Smooth muscle cell (in vitro differentiated cells): Measurements from ENCODE around the gene TRIO. TPM values are rescaled to one million over a fixed set of nuclear protein-coding genes. Genes with fewer than 3 reads are reported as not detected.

Source experiments
- DNase-seq: peaks from one replicate; lab custom pipeline; 2025; ENCODE audit not compliant: unreplicated experiment; lab: John Stamatoyannopoulos, UW
- H2AFZ ChIP-seq: fragments of 200-600 bp; sonication (generic); 2 replicates; pipeline ENCODE4 v1.6.0; 2016; ENCODE audit warnings: antibody characterized with exemption, low read depth, mild to moderate bottlenecking
- H3F3A ChIP-seq: fragments of 200-600 bp; sonication (generic); 2 replicates; pipeline ENCODE4 v1.6.0; 2017; ENCODE audit warnings: antibody characterized with exemption, low read depth
- H3K27ac ChIP-seq: fragments of 200-600 bp; sonication (generic); 2 replicates; pipeline ENCODE4 v1.5.1; 2016; ENCODE audit warnings: low read depth, mild to moderate bottlenecking
- H3K27me3 ChIP-seq: fragments of 200-600 bp; sonication (generic); 2 replicates; pipeline ENCODE4 v1.6.1; 2016; ENCODE audit warnings: low read depth, mild to moderate bottlenecking
- H3K36me3 ChIP-seq: fragments of 200-600 bp; sonication (generic); 2 replicates; pipeline ENCODE4 v1.5.1; 2016; ENCODE audit warnings: low read depth
- H3K4me1 ChIP-seq: fragments of 200-600 bp; sonication (generic); 2 replicates; pipeline ENCODE4 v1.5.1; 2016; ENCODE audit warnings: low read depth
- H3K4me2 ChIP-seq: fragments of 200-600 bp; sonication (generic); 2 replicates; pipeline ENCODE4 v1.6.0; 2016; ENCODE audit warnings: mild to moderate bottlenecking
- H3K4me3 ChIP-seq: fragments of 200-600 bp; sonication (generic); 2 replicates; pipeline ENCODE4 v1.5.1; 2016; ENCODE audit warnings: mild to moderate bottlenecking
- H3K79me2 ChIP-seq: fragments of 200-600 bp; sonication (generic); 2 replicates; pipeline ENCODE4 v1.6.0; 2016; ENCODE audit warnings: low read depth, mild to moderate bottlenecking
- H3K9ac ChIP-seq: fragments of 200-600 bp; sonication (generic); 2 replicates; pipeline ENCODE4 v1.6.0; 2016; ENCODE audit warnings: low read depth
- H3K9me3 ChIP-seq: fragments of 200-600 bp; sonication (generic); replicated peaks from 2 replicates; pipeline ENCODE4 v1.5.1; 2016; ENCODE audit warnings: low read depth
- H4K20me1 ChIP-seq: fragments of 200-600 bp; sonication (generic); 2 replicates; pipeline ENCODE4 v1.6.0; 2016; ENCODE audit warnings: low read depth
- CTCF ChIP-seq: fragments of 200-600 bp; sonication (generic); IDR thresholded peaks from 2 replicates; pipeline ENCODE4 v1.5.1; 2017; ENCODE audit warnings: borderline replicate concordance, mild to moderate bottlenecking, antibody characterized with exemption; ENCODE audit not compliant: insufficient read depth, poor library complexity, severe bottlenecking
- WGBS: methylation state at CpG from one replicate; pipeline ENCODE4 v1.1.7; 2016; ENCODE audit warnings: low lambda C conversion rate; 5-methylcytosine and 5-hydroxymethylcytosine counted together
- polyA plus RNA-seq: library from polyadenylated mRNA; unstranded; fragments of >200 nt; fragmentation: Nextera tagmentation; extraction: Ambion mirVana; gene quantifications from 2 replicates; pipeline ENCODE4 v1.2.1, GENCODE V29; 2016
- total RNA-seq: library from RNA; depleted of rRNA; stranded (reverse); fragments of >200 nt; gene quantifications from 2 replicates; pipeline ENCODE4 v1.2.3, GENCODE V29; 2014

Gene TRIO
- total and polyA plus RNA-seq, 2 experiments from 2014 or later: 10.2 to 118 TPM

DNA sequence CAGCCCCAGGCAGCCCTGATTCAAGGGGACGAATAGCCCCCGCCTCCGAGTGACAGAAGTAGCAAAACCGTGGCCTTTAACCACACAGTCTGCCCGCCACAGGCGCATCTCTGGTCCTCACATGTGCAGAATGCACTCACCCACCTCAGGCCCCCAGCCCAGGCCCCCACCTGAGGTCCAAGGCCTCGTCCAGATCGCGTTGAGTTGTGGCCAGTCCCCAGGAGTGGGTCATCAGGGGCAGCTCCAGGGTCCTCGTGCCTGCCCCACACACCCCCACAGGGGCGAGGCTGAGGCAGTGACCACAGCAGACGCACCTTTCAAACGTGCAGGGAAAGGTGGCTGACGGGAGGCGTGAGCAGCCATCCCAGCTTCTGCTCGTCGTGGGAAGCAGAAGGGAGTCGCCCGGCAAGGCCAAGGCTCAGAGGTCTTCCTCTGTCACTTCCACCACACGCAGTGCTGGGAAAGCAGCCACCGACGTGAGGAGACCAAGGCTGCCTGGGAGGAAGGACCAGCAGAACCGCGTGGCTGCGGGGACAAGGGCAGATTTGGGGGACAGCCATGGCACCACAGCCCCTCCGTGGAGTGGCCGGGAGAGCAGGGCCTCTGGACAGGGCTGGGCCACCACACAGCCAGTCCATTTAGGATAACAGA lies 360.7 kb downstream of the TRIO start:
- no peak overlapping the region for H2AFZ ChIP-seq
- DNase-seq: no peak
- no peaks in the 10 kb centered on the region for H3K79me2 ChIP-seq
- 94% methylated on average over 27 of the region's 27 CpGs for whole genome bisulfite sequencing
- H3K9me3 ChIP-seq: no peaks in the 10 kb centered on the region
- no peak overlapping the region for H3K9ac ChIP-seq
- no peaks in the 10 kb centered on the region for H3K36me3 ChIP-seq
- TF ChIP-seq CTCF: no peak
- H3K4me3 ChIP-seq: no peak overlapping the region
- no peak overlapping the region for H3K27ac ChIP-seq
- no peak overlapping the region for H3K4me2 ChIP-seq
- H3F3A ChIP-seq: no peaks in the 10 kb centered on the region
- no peaks in the 10 kb centered on the region for H3K4me1 ChIP-seq
- no peaks in the 10 kb centered on the region for H3K27me3 ChIP-seq
- peaks cover 5% of the 10 kb centered on the region for H4K20me1 ChIP-seq

DNA sequence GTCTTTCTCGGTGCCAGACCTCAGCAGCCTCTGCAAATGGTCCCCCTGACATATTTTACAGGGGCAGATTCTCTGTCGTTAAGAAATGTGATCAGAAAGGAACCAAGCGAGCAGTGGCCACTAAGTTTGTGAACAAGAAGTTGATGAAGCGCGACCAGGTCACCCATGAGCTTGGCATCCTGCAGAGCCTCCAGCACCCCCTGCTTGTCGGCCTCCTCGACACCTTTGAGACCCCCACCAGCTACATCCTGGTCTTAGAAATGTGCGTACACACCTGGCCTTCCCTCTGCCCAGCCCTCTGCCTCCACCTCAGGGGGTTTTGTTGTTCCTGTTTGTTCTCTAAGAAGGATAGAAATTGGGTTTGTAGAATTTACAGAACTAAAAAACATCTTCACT lies 361.2 kb downstream of the TRIO start:
- WGBS: 96% methylated on average over 8 of the region's 8 CpGs
- Histone ChIP-seq H3K4me1 (no peaks in the 10 kb centered on the region), H3K27ac (no peak overlapping the region), H3K4me3 (no peak overlapping the region), H3K9ac (no peak overlapping the region), H3F3A (no peaks in the 10 kb centered on the region), H3K4me2 (no peak overlapping the region), H3K79me2 (no peaks in the 10 kb centered on the region), H3K36me3 (no peaks in the 10 kb centered on the region), H3K27me3 (no peaks in the 10 kb centered on the region), H3K9me3 (no peaks in the 10 kb centered on the region), H4K20me1 (peaks cover 5% of the 10 kb centered on the region), H2AFZ (no peak overlapping the region)
- TF ChIP-seq CTCF: no peak
- DNase-seq: no peak

GRCh38 chr5:14504816-14505215 lies 361.7 kb downstream of the TRIO start:
- no peak overlapping the region for H3K9ac ChIP-seq
- no peaks in the 10 kb centered on the region for H3K4me1 ChIP-seq
- H4K20me1 ChIP-seq: peaks cover 5% of the 10 kb centered on the region
- no peak overlapping the region for H3K4me2 ChIP-seq
- H3K27ac ChIP-seq: no peak overlapping the region
- 98% methylated on average over 11 of the region's 11 CpGs for WGBS
- DNase-seq: no peak
- no peak overlapping the region for H3K4me3 ChIP-seq
- no peak for TF ChIP-seq CTCF
- H3K9me3 ChIP-seq: no peaks in the 10 kb centered on the region
- no peaks in the 10 kb centered on the region for H3K79me2 ChIP-seq
- H2AFZ ChIP-seq: no peak overlapping the region
- no peaks in the 10 kb centered on the region for H3K36me3 ChIP-seq
- H3F3A ChIP-seq: no peaks in the 10 kb centered on the region
- no peaks in the 10 kb centered on the region for H3K27me3 ChIP-seq
